ENCODE data around the gene UGDH.

- TF ChIP-seq EZH2 (IDR thresholded peaks at IDR 0.05) (no peak), CTCF (IDR thresholded peaks at IDR 0.05) (no peak)
Measured at GRCh38 chr4:39543034-39543433, 15.8 kb upstream of the UGDH start.

Measured in neural progenitor cell (in vitro differentiated cells).